OCI-LY7 (cell line): Measurements from ENCODE around the gene DRAM1. TPM values are rescaled to one million over a fixed set of nuclear protein-coding genes. Genes with fewer than 3 reads are reported as not detected.

Experiments used
- Bru-seq: library from RNA; stranded (reverse); fragments of 400-500 nt; gene quantifications from one replicate; lab custom pipeline; 2021; lab: Mats Ljungman, UMichigan
- BruChase-seq, 2 experiments: library from RNA; stranded (reverse); fragments of 400-500 nt; gene quantifications; one replicate each; lab custom pipeline; 2021; lab: Mats Ljungman, UMichigan
- BruUV-seq: library from RNA; stranded (reverse); fragments of 400-500 nt; replicated peaks from 2 replicates; lab custom pipeline; 2021; lab: Mats Ljungman, UMichigan
- CTCF ChIA-PET: fragments of 300-600 bp; sonication (Branson Sonifier 250); formaldehyde crosslinking; loops from one replicate; lab custom pipeline; 2022; ENCODE audit warnings: antibody characterized with exemption; ENCODE audit not compliant: unreplicated experiment; lab: Charles Lee
- POLR2A ChIA-PET: fragments of 300-600 bp; sonication (Branson Sonifier 250); formaldehyde crosslinking; loops from one replicate; lab custom pipeline; 2022; ENCODE audit warnings: antibody characterized with exemption; lab: Charles Lee
- DNase-seq: peaks from one replicate; pipeline ENCODE4 v3.0.0-alpha.2; 2015; ENCODE audit warnings: low spot score
- H2AFZ ChIP-seq: fragments of 200-600 bp; sonication (generic), shearing (Covaris generic); 2 replicates; pipeline ENCODE4 v1.6.1; 2014; ENCODE audit warnings: mild to moderate bottlenecking, antibody characterized with exemption, low read length, moderate library complexity
- H3K27ac ChIP-seq: fragments of 200-600 bp; sonication (generic); 2 replicates; pipeline ENCODE4 v1.5.1; 2014; ENCODE audit warnings: mixed run types, low read depth, mild to moderate bottlenecking, moderate library complexity, low read length, inconsistent platforms; ENCODE audit not compliant: poor library complexity, severe bottlenecking
- H3K36me3 ChIP-seq: fragments of 200-600 bp; sonication (generic); 2 replicates; pipeline ENCODE4 v1.6.1; 2014; ENCODE audit warnings: mild to moderate bottlenecking, antibody characterized with exemption, low read length, moderate library complexity, mixed read lengths; ENCODE audit not compliant: insufficient read depth
- H3K4me1 ChIP-seq: fragments of 200-600 bp; sonication (generic); 2 replicates; pipeline ENCODE4 v1.5.1; 2014; ENCODE audit warnings: mild to moderate bottlenecking, low read length; ENCODE audit not compliant: insufficient read depth, poor library complexity, severe bottlenecking
- H3K4me2 ChIP-seq: fragments of 200-600 bp; sonication (generic); 2 replicates; pipeline ENCODE4 v1.6.1; 2014; ENCODE audit warnings: mild to moderate bottlenecking, low read length
- H3K4me3 ChIP-seq: fragments of 200-600 bp; sonication (generic); 2 replicates; pipeline ENCODE4 v1.5.1; 2014; ENCODE audit warnings: mild to moderate bottlenecking, low read depth, low read length; ENCODE audit not compliant: poor library complexity, severe bottlenecking
- H3K79me2 ChIP-seq: fragments of 200-600 bp; sonication (generic); 2 replicates; pipeline ENCODE4 v1.6.1; 2016; ENCODE audit warnings: low read depth, mild to moderate bottlenecking, low read length, moderate library complexity, mixed read lengths; ENCODE audit not compliant: insufficient read depth
- H3K9me2 ChIP-seq: fragments of 200-600 bp; sonication (generic); 2 replicates; pipeline ENCODE4 v1.6.1; 2016; ENCODE audit warnings: mild to moderate bottlenecking, low read length, mixed read lengths; ENCODE audit not compliant: insufficient read depth
- H3K9me3 ChIP-seq: fragments of 200-600 bp; sonication (generic); 2 replicates; pipeline ENCODE4 v1.6.1; 2014; ENCODE audit warnings: mild to moderate bottlenecking, mixed run types, low read length, mixed read lengths
- H4K20me1 ChIP-seq: fragments of 200-600 bp; sonication (generic); 2 replicates; pipeline ENCODE4 v1.6.1; 2014; ENCODE audit warnings: mild to moderate bottlenecking, antibody characterized with exemption, low read length, moderate library complexity, mixed read lengths; ENCODE audit not compliant: insufficient read depth
- EZH2phosphoT487 ChIP-seq: fragments of 200-600 bp; sonication (generic); IDR thresholded peaks from 2 replicates; pipeline ENCODE4 v1.6.1; 2018; ENCODE audit warnings: low read depth, borderline replicate concordance, mild to moderate bottlenecking, mixed run types, antibody characterized with exemption, low read length, moderate library complexity, mixed read lengths
- intact Hi-C: fragments of 100-400 bp; cut with micrococcal nuclease; formaldehyde crosslinking; loops from one replicate; pipeline ENCODE4 v1.10.0; 2022; ENCODE audit not compliant: unreplicated experiment
- long read RNA-seq: library from polyadenylated mRNA; stranded (forward); transcript quantifications from one replicate; pipeline ENCODE4 v2.0.0, GENCODE V29; 2022
- total RNA-seq, 2 experiments: library from RNA; depleted of rRNA in 1 of 2; stranded (reverse); fragments of >200 nt in 1 of 2; shearing (Covaris generic) in 1 of 2; gene quantifications; 2 replicates each; pipeline ENCODE4 v1.2.3, GENCODE V29; 2014 to 2022
- TF ChIP-seq, protein P1 (sequence below): fragments of 200-600 bp; sonication (generic); conservative IDR thresholded peaks from 2 replicates; pipeline ENCODE4 v1.5.1; 2014; ENCODE audit warnings: mild to moderate bottlenecking, antibody characterized with exemption, low read length, moderate library complexity, mixed read lengths

The DRAM1 gene, protein sequence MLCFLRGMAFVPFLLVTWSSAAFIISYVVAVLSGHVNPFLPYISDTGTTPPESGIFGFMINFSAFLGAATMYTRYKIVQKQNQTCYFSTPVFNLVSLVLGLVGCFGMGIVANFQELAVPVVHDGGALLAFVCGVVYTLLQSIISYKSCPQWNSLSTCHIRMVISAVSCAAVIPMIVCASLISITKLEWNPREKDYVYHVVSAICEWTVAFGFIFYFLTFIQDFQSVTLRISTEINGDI
- total RNA-seq (2014; rRNA removed; shearing (Covaris generic)) = 0.77 TPM in 1 of 2 replicates, not detected in the other
- total RNA-seq (2022) = not detected in 2 replicates
- Bru-seq, nascent RNA = percentile 11 among the genes with signal in this experiment
- BruChase-seq, experiment 1, labeled RNA remaining after a 6-hour chase = percentile 10 among the genes with signal in this experiment
- percentile 13 among the genes with signal in this experiment for BruChase-seq, experiment 2, labeled RNA remaining after a 2-hour chase
- long read RNA-seq = 0 reads

DNA sequence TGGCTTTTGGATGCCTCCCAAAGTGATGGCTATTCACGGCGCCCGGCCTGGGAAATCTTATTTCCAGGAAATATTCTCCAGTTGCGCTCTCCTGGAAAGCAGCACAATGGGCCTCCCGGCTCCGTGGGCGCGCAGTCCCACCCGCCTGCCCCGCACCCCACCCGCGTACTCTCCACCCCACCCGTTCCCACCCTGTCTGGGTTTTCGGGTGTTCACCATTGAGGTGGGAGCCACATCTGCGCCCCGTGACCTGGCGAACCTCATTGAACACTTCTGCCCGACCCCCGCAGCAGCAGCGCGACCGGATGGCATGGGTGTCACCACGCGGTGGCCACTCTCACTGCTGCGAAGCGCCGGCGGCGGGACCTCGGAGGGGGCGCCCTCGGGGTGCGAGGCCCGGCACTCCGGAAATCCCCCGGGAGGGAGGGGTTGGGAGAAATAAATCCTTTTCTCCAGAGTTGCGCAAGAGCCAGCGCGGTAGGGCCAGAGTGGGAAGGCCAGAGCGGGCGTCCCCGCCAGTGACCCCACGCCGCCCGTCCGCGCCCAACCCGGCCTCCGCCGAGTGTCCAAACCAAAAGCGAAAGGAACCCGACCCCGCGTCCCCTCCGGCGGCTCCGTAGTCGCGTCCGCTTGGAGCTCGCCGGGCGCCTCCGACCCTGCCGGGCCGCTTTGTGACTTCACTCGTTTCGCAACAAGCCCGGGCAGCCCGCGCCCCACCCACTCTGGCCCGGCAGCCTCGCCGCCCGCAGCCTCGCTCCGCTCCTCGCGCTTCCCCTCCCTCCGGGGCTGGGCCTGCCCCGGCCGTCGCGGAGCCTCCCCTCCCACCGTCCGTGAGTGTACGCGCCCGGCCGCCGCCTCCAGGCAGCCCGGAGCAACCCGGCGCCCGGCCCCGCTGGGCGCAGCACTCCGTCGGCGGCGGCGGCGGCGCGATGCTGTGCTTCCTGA is at the start of gene DRAM1:
DRAM1 (plus strand) TSS at position 720 of the 945 bp plus-strand sequence; CDS start at position 930, 210 bp downstream.
- no TSS peak for BruUV-seq
- Histone ChIP-seq H4K20me1 (no peaks in the 10 kb centered on the region), H3K79me2 (no peaks in the 10 kb centered on the region), H3K4me1 (peaks cover 14% of the 10 kb centered on the region), H2AFZ (peak within 1 kb of the TSS; percentile 71), H3K4me2 (peak within 1 kb of the TSS; percentile 71), H3K36me3 (no peaks in the 10 kb centered on the region), H3K27ac (no peak within 1 kb of the TSS), H3K4me3 (peak within 1 kb of the TSS; percentile 69), H3K9me3 (no peaks in the 10 kb centered on the region), H3K9me2 (no peaks in the 10 kb centered on the region)
- ChIA-PET POLR2A (no interaction called here), CTCF (no interaction called here)
- TF ChIP-seq, protein P1, sequence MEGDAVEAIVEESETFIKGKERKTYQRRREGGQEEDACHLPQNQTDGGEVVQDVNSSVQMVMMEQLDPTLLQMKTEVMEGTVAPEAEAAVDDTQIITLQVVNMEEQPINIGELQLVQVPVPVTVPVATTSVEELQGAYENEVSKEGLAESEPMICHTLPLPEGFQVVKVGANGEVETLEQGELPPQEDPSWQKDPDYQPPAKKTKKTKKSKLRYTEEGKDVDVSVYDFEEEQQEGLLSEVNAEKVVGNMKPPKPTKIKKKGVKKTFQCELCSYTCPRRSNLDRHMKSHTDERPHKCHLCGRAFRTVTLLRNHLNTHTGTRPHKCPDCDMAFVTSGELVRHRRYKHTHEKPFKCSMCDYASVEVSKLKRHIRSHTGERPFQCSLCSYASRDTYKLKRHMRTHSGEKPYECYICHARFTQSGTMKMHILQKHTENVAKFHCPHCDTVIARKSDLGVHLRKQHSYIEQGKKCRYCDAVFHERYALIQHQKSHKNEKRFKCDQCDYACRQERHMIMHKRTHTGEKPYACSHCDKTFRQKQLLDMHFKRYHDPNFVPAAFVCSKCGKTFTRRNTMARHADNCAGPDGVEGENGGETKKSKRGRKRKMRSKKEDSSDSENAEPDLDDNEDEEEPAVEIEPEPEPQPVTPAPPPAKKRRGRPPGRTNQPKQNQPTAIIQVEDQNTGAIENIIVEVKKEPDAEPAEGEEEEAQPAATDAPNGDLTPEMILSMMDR = no peak
- TF ChIP-seq EZH2phosphoT487 = no peak
- intact Hi-C loops = no loop called here
- DNase-seq = peak; percentile 34

DNA sequence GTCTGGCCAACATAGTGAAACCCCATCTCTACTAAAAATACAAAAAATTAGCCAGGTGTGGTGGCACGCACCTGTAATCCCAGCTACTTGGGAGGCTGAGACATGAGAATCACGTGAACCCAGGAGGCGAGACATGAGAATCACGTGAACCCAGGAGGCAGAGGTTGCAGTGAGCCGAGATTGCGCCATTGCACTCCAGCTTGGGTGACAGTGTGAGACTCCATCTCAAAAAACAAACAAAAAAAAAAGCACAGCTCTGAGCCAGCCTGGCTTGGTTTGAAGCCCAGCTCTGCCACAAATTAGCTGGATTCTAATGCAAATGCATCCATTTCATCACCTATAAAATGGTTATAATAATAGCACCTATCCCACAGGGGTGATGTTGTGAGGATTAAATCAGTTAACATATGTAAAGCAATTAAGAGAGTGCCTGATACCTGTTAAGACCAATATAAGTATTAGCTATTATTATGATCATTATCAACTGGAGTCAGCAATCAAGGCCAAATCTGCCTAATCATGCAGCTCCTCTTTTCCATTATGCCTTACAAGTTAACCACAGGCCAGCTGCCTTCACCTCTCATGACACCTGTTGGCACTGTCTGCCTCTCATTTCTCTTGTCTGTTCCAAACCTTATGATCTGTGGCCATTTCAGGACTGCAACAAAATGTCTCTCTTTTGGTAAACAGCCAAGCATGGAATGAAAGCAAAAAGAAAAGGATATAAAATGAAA is 48.8 kb upstream of the DRAM1 start:
- TF ChIP-seq EZH2phosphoT487 = no peak
- TF ChIP-seq, protein P1 = no peak
- H3K36me3 ChIP-seq = no peaks in the 10 kb centered on the region
- ChIA-PET CTCF (interaction anchor here (0.9 to 4.1 kb wide), 2 partner anchors 56 to 84 kb away, joined by 5 to 34 read pairs; no protein-coding TSS in a partner anchor), POLR2A (interaction anchor here (0.6 to 5.5 kb wide), 17 partner anchors 8 to 421 kb away, joined by 3 to 75 read pairs (median 5); partner anchors contain the start of gene ARL1)
- no TSS peak for BruUV-seq
- H3K79me2 ChIP-seq = peaks cover 65% of the 10 kb centered on the region
- H4K20me1 ChIP-seq = no peaks in the 10 kb centered on the region
- intact Hi-C loops = loop anchor here (1.0 kb wide), 1 partner anchor 84 kb away; no protein-coding TSS in a partner anchor
- no peaks in the 10 kb centered on the region for H3K9me3 ChIP-seq
- H3K9me2 ChIP-seq = no peaks in the 10 kb centered on the region
- no peak overlapping the region for H2AFZ ChIP-seq
- peak overlapping the region; percentile 79 for H3K4me3 ChIP-seq
- H3K4me1 ChIP-seq = peaks cover 69% of the 10 kb centered on the region
- H3K27ac ChIP-seq = peak overlapping the region; percentile 70
- H3K4me2 ChIP-seq = peak overlapping the region; percentile 76
- peak; percentile 73 for DNase-seq
